Measurements from ENCODE around the gene RNF125.
"Not testable (repeated sequence)": the region's sequence is repeated elsewhere in the genome, so short reads cannot be mapped to it uniquely, and the experiment has no call there.

RNF125 gene

GRCh38 chr18:32018331-32019250 lies at the start of gene RNF125:
Gene RNF125, plus strand, starts transcription at chr18:32018825. Its CDS starts 39 bp downstream, at chr18:32018864.
- peak; percentile 28 for DNase-seq (ENCODE audit: low spot score)

- no peak for DNase-seq (ENCODE audit: low spot score)
Measured at GRCh38 chr18:31970617-31971016, 48.0 kb upstream of the RNF125 start.

- no peak for DNase-seq (ENCODE audit: low spot score)
Measured at GRCh38 chr18:31973929-31974546, 44.6 kb upstream of the RNF125 start.

- no peak for DNase-seq (ENCODE audit: low spot score)
Measured at GRCh38 chr18:31976242-31976641, 42.4 kb upstream of the RNF125 start.

- no peak for DNase-seq (ENCODE audit: low spot score)
Measured at GRCh38 chr18:31977270-31977872, 41.3 kb upstream of the RNF125 start.

- no peak for DNase-seq (ENCODE audit: low spot score)
Measured at GRCh38 chr18:31978616-31979015, 40.0 kb upstream of the RNF125 start.

GRCh38 chr18:31979714-31980113 lies 38.9 kb upstream of the RNF125 start:
- DNase-seq (ENCODE audit: low spot score) = no peak

- DNase-seq (ENCODE audit: low spot score) = no peak
Measured at GRCh38 chr18:31980863-31981262, 37.8 kb upstream of the RNF125 start.

GRCh38 chr18:31983020-31983419 lies 35.6 kb upstream of the RNF125 start:
- no peak for DNase-seq (ENCODE audit: low spot score)

GRCh38 chr18:31983976-31984375 lies 34.6 kb upstream of the RNF125 start:
- DNase-seq (ENCODE audit: low spot score) = no peak

GRCh38 chr18:31990823-31991222 lies 27.8 kb upstream of the RNF125 start:
- DNase-seq (ENCODE audit: low spot score) = no peak

- no peak for DNase-seq (ENCODE audit: low spot score)
Measured at GRCh38 chr18:31996007-31996406, 22.6 kb upstream of the RNF125 start.

GRCh38 chr18:31998880-31999412 lies 19.7 kb upstream of the RNF125 start:
- no peak for DNase-seq (ENCODE audit: low spot score)

- DNase-seq (ENCODE audit: low spot score) = not testable (repeated sequence)
Measured at GRCh38 chr18:32001141-32001540, 17.5 kb upstream of the RNF125 start.

- DNase-seq (ENCODE audit: low spot score) = not testable (repeated sequence)
Measured at GRCh38 chr18:32003822-32004221, 14.8 kb upstream of the RNF125 start.

- DNase-seq (ENCODE audit: low spot score) = no peak
Measured at GRCh38 chr18:32010124-32010721, 8.4 kb upstream of the RNF125 start.

- DNase-seq (ENCODE audit: low spot score) = no peak
Measured at GRCh38 chr18:32011193-32011592, 7.4 kb upstream of the RNF125 start.

GRCh38 chr18:32019251-32019948 lies 775 bp downstream of the RNF125 start:
- DNase-seq (ENCODE audit: low spot score) = peak; percentile 11

- not testable (repeated sequence) for DNase-seq (ENCODE audit: low spot score)
Measured at GRCh38 chr18:32019949-32020625, 1.5 kb downstream of the RNF125 start.

GRCh38 chr18:32021756-32022564 lies 3.3 kb downstream of the RNF125 start:
- no peak for DNase-seq (ENCODE audit: low spot score)

All from HuH-7.5 (cell line).